ENCODE results near the gene KLHL13.

KLHL13 gene

GRCh38 chrX:117895418-117895817, 221.2 kb downstream of the KLHL13 start:
- H3K4me2 ChIP-seq (ENCODE audit: low read length), result no peak overlapping the region

GRCh38 chrX:117892469-117892868, 224.1 kb downstream of the KLHL13 start:
- Histone ChIP-seq H4K20me1 (ENCODE audit: insufficient read depth, low read length) (no peaks in the 10 kb centered on the region), H3F3A (ENCODE audit: insufficient read depth, low read length) (no peaks in the 10 kb centered on the region), H3K4me3 (ENCODE audit: low read depth, low read length, poor library complexity, severe bottlenecking) (no peak overlapping the region), H3K27me3 (ENCODE audit: insufficient read depth, low read length) (no peaks in the 10 kb centered on the region), H3K9me2 (ENCODE audit: low read depth, low read length) (no peaks in the 10 kb centered on the region), H3K4me2 (ENCODE audit: low read length) (no peak overlapping the region), H2AFZ (ENCODE audit: low read length) (no peak overlapping the region), H3K9ac (ENCODE audit: low read length) (no peak overlapping the region), H3K9me3 (ENCODE audit: low read length) (no peaks in the 10 kb centered on the region), H3K27ac (ENCODE audit: low read depth, low read length, poor library complexity, severe bottlenecking) (no peak overlapping the region), H3K79me2 (ENCODE audit: insufficient read depth, low read length) (no peaks in the 10 kb centered on the region), H3K4me1 (ENCODE audit: insufficient read depth, low read length, severe bottlenecking) (no peaks in the 10 kb centered on the region), H3K36me3 (ENCODE audit: insufficient read depth, low read length) (no peaks in the 10 kb centered on the region)
- TF ChIP-seq CTCF (IDR thresholded peaks at IDR 0.05; ENCODE audit: low read length) (no peak), EZH2 (IDR thresholded peaks at IDR 0.05; ENCODE audit: borderline replicate concordance, low read length) (no peak)

More at GRCh38 chrX:117895418-117895817, 221.2 kb downstream of the KLHL13 start:
- Histone ChIP-seq H3K4me1 (ENCODE audit: insufficient read depth, low read length, severe bottlenecking) (no peaks in the 10 kb centered on the region), H3K79me2 (ENCODE audit: insufficient read depth, low read length) (no peaks in the 10 kb centered on the region), H3K36me3 (ENCODE audit: insufficient read depth, low read length) (no peaks in the 10 kb centered on the region), H3K27me3 (ENCODE audit: insufficient read depth, low read length) (no peaks in the 10 kb centered on the region), H2AFZ (ENCODE audit: low read length) (no peak overlapping the region), H3K9me3 (ENCODE audit: low read length) (no peaks in the 10 kb centered on the region), H3K27ac (ENCODE audit: low read depth, low read length, poor library complexity, severe bottlenecking) (no peak overlapping the region), H4K20me1 (ENCODE audit: insufficient read depth, low read length) (no peaks in the 10 kb centered on the region), H3K4me3 (ENCODE audit: low read depth, low read length, poor library complexity, severe bottlenecking) (no peak overlapping the region), H3K9me2 (ENCODE audit: low read depth, low read length) (no peaks in the 10 kb centered on the region), H3F3A (ENCODE audit: insufficient read depth, low read length) (no peaks in the 10 kb centered on the region), H3K9ac (ENCODE audit: low read length) (no peak overlapping the region)
- TF ChIP-seq EZH2 (IDR thresholded peaks at IDR 0.05; ENCODE audit: borderline replicate concordance, low read length) (no peak), CTCF (IDR thresholded peaks at IDR 0.05; ENCODE audit: low read length) (no peak)

- H3K27ac ChIP-seq (ENCODE audit: low read depth, low read length, poor library complexity, severe bottlenecking), result no peak overlapping the region
- no peaks in the 10 kb centered on the region for H3K9me2 ChIP-seq (ENCODE audit: low read depth, low read length)
- H3K36me3 ChIP-seq (ENCODE audit: insufficient read depth, low read length), result no peaks in the 10 kb centered on the region
- no peaks in the 10 kb centered on the region for H3K4me1 ChIP-seq (ENCODE audit: insufficient read depth, low read length, severe bottlenecking)
- H3K27me3 ChIP-seq (ENCODE audit: insufficient read depth, low read length), result no peaks in the 10 kb centered on the region
- no peaks in the 10 kb centered on the region for H3K9me3 ChIP-seq (ENCODE audit: low read length)
- TF ChIP-seq CTCF (IDR thresholded peaks at IDR 0.05; ENCODE audit: low read length), result no peak
- TF ChIP-seq EZH2 (IDR thresholded peaks at IDR 0.05; ENCODE audit: borderline replicate concordance, low read length), result no peak
- H3K9ac ChIP-seq (ENCODE audit: low read length), result no peak overlapping the region
- H3K4me3 ChIP-seq (ENCODE audit: low read depth, low read length, poor library complexity, severe bottlenecking), result no peak overlapping the region
- H3K4me2 ChIP-seq (ENCODE audit: low read length), result no peak overlapping the region
- H3F3A ChIP-seq (ENCODE audit: insufficient read depth, low read length), result no peaks in the 10 kb centered on the region
- no peak overlapping the region for H2AFZ ChIP-seq (ENCODE audit: low read length)
- H3K79me2 ChIP-seq (ENCODE audit: insufficient read depth, low read length), result no peaks in the 10 kb centered on the region
- no peaks in the 10 kb centered on the region for H4K20me1 ChIP-seq (ENCODE audit: insufficient read depth, low read length)
Observed at GRCh38 chrX:117871796-117872195, 244.8 kb downstream of the KLHL13 start.

All from OCI-LY1 (cell line).